Measurements from ENCODE around the gene TMEM184A. TPM values are rescaled to one million over a fixed set of nuclear protein-coding genes. Genes with fewer than 3 reads are reported as not detected.

TMEM184A gene
- polyA plus RNA-seq, 2 of the 4 experiments (the other 2 are of a cell fraction), result 14.3 to 18.4 TPM

- TF ChIP-seq MAZ (IDR thresholded peaks at IDR 0.05; ENCODE audit: borderline replicate concordance, low read depth, low read length), result no peak
- TF ChIP-seq JUN (IDR thresholded peaks at IDR 0.05), result no peak
- TF ChIP-seq KDM1A (IDR thresholded peaks at IDR 0.05; ENCODE audit: low read depth), result no peak
- TF ChIP-seq KDM5A (IDR thresholded peaks at IDR 0.05), result no peak
- no peak for TF ChIP-seq FOXS1 (CRISPR knock-in tag; IDR thresholded peaks at IDR 0.05)
- no peak for TF ChIP-seq NFE2L2 (conservative IDR thresholded peaks at IDR 0.05; ENCODE audit: low read length)
- no peak for TF ChIP-seq HES2 (IDR thresholded peaks at IDR 0.05)
- TF ChIP-seq NPAS2 (CRISPR knock-in tag; IDR thresholded peaks at IDR 0.05; ENCODE audit: borderline replicate concordance), result no peak
- no peak for TF ChIP-seq HOXA7 (CRISPR knock-in tag; IDR thresholded peaks at IDR 0.05)
- TF ChIP-seq HDAC2 (IDR thresholded peaks at IDR 0.05), result no peak
- TF ChIP-seq MAX (IDR thresholded peaks at IDR 0.05), result peak; percentile 35; the same call in 1 of the 2 replicates
- TF ChIP-seq TP53 (CRISPR knock-in tag; IDR thresholded peaks at IDR 0.05), result peak; percentile 52; the same call in 1 of the 2 replicates
- TF ChIP-seq FOSB (CRISPR knock-in tag; IDR thresholded peaks at IDR 0.05), result no peak
Measured at GRCh38 chr7:1533255-1533546, 22.8 kb downstream of the TMEM184A start (continued).

- H3K9me3 ChIP-seq, result no peaks in the 10 kb centered on the region
- ATAC-seq (peak; percentile 9 to 22; a peak in 3 of 6 replicates), FAIRE-seq (peak; percentile 54)
- TF ChIP-seq MAFK (IDR thresholded peaks at IDR 0.05; ENCODE audit: partially characterized antibody), result no peak
- TF ChIP-seq RFX5 (IDR thresholded peaks at IDR 0.05), result no peak
- no peak for TF ChIP-seq SREBF2 (IDR thresholded peaks at IDR 0.05)
- TF ChIP-seq RAD21 (conservative IDR thresholded peaks at IDR 0.05 in 1 of 2, IDR thresholded peaks at IDR 0.05 in 1 of 2), result no peak
- no peak for TF ChIP-seq RCOR1 (IDR thresholded peaks at IDR 0.05; ENCODE audit: low read depth, low read length)
- TF ChIP-seq BCL3 (IDR thresholded peaks at IDR 0.05), result peak; percentile 20; the same call in 1 of the 3 replicates
- TF ChIP-seq TP53 (CRISPR knock-in tag; IDR thresholded peaks at IDR 0.05), result no peak
- peak; percentile 66 for TF ChIP-seq HOXA7 (CRISPR knock-in tag; IDR thresholded peaks at IDR 0.05)
- peak; percentile 45 for TF ChIP-seq POLR2A (IDR thresholded peaks at IDR 0.05; ENCODE audit: low read length)
- peak; percentile 63 to 77; a peak in 4 of 5 replicates for TF ChIP-seq JUN (IDR thresholded peaks at IDR 0.05)
- TF ChIP-seq HEYL (CRISPR knock-in tag; IDR thresholded peaks at IDR 0.05), result no peak
- TF ChIP-seq SMC3 (IDR thresholded peaks at IDR 0.05), result no peak
- no peak for TF ChIP-seq NPAS2 (CRISPR knock-in tag; IDR thresholded peaks at IDR 0.05; ENCODE audit: borderline replicate concordance)
- TF ChIP-seq HMGXB4 (CRISPR knock-in tag; IDR thresholded peaks at IDR 0.05; ENCODE audit: borderline replicate concordance), result no peak
- no peak for TF ChIP-seq NR3C1 (IDR thresholded peaks at IDR 0.05)
- TF ChIP-seq MAX (IDR thresholded peaks at IDR 0.05), result peak; percentile 65; the same call in 1 of the 2 replicates
- no peak for TF ChIP-seq ZNF302 (CRISPR knock-in tag; IDR thresholded peaks at IDR 0.05)
- TF ChIP-seq PBX3 (IDR thresholded peaks at IDR 0.05), result peak; percentile 57
- peak; percentile 66; the same call in 1 of the 2 replicates for TF ChIP-seq JUNB (IDR thresholded peaks at IDR 0.05)
- TF ChIP-seq HES2 (IDR thresholded peaks at IDR 0.05), result no peak
- no peak for TF ChIP-seq CEBPB (IDR thresholded peaks at IDR 0.05)
- TF ChIP-seq KDM1A (IDR thresholded peaks at IDR 0.05; ENCODE audit: low read depth), result no peak
- no peak for TF ChIP-seq MAZ (IDR thresholded peaks at IDR 0.05; ENCODE audit: borderline replicate concordance, low read depth, low read length)
- TF ChIP-seq EP300 (IDR thresholded peaks at IDR 0.05), result peak in 1 of 2 experiments; percentile 26; a peak in 2 of 5 replicates
- no peak for TF ChIP-seq RARB (CRISPR knock-in tag; IDR thresholded peaks at IDR 0.05)
- TF ChIP-seq BHLHE40 (IDR thresholded peaks at IDR 0.05; ENCODE audit: low read depth, low read length), result no peak
- TF ChIP-seq CBX2 (IDR thresholded peaks at IDR 0.05; ENCODE audit: borderline replicate concordance, low read depth), result no peak
- peak; percentile 64 for TF ChIP-seq GATA3 (IDR thresholded peaks at IDR 0.05; ENCODE audit: borderline replicate concordance)
- 0 out of 2 replicates have a peak, but pooled peaks have one; percentile 22 for TF ChIP-seq EHF (CRISPR knock-in tag; IDR thresholded peaks at IDR 0.05)
Measured at GRCh38 chr7:1532456-1533254, 23.4 kb downstream of the TMEM184A start.

More at GRCh38 chr7:1532456-1533254, 23.4 kb downstream of the TMEM184A start:
- Histone ChIP-seq H3K4me2 (peak overlapping the region; percentile 98), H3K27ac (peak overlapping the region; percentile 97 to 98), H3K4me1 (peaks cover 44% of the 10 kb centered on the region), H3K4me3 (peak overlapping the region; percentile 98)
- DNase-seq (ENCODE audit: low read depth in 1 of 2, low spot score in 1 of 2), result peak; percentile 72 to 86
- ChIA-PET CTCF (interaction anchor here (1.0 to 18.4 kb wide), 8 partner anchors 10 to 58 kb away, joined by 3 to 204 read pairs (median 5); partner anchors contain the start of gene TMEM184A), POLR2A (interaction anchor here (0.7 to 1.3 kb wide), 5 partner anchors 15 to 26 kb away, joined by 3 to 4 read pairs (median 3); partner anchors contain the start of gene TMEM184A)
- 3% methylated on average over 25 of the region's 36 CpGs for WGBS (ENCODE audit: missing lambda C conversion rate)

Measured in A549 (cell line).